ENCODE data around the gene MGME1. TPM values are rescaled to one million over a fixed set of nuclear protein-coding genes. Genes with fewer than 3 reads are reported as not detected.
A peak's percentile ranks its signal among the peaks of the same experiment; 100 is the strongest.

Gene MGME1
- total and polyA plus RNA-seq, 2 of the 13 experiments (the other 11 are each of a cell fraction or from before 2014, with no cell fraction given) = 36.7 to 66.6 TPM

- no peak for TF ChIP-seq KIAA2018 (CRISPR knock-in tag; IDR thresholded peaks at IDR 0.05; ENCODE audit: borderline replicate concordance)
- TF ChIP-seq CC2D1A (CRISPR knock-in tag; IDR thresholded peaks at IDR 0.05) = no peak
- TF ChIP-seq SNAPC4 (CRISPR knock-in tag; IDR thresholded peaks at IDR 0.05) = no peak
- no peak; the same call in 1 of the 2 replicates for TF ChIP-seq ZNF788 (CRISPR knock-in tag; IDR thresholded peaks at IDR 0.05; ENCODE audit: borderline replicate concordance)
- TF ChIP-seq ZNF3 (CRISPR knock-in tag; IDR thresholded peaks at IDR 0.05) = no peak
- TF ChIP-seq KDM2A (CRISPR knock-in tag; IDR thresholded peaks at IDR 0.05; ENCODE audit: borderline replicate concordance, low read depth) = no peak
- no peak; the same call in 1 of the 2 replicates for TF ChIP-seq ZNF512B (CRISPR knock-in tag; IDR thresholded peaks at IDR 0.05; ENCODE audit: borderline replicate concordance)
- no peak for TF ChIP-seq ZNF430 (CRISPR knock-in tag; IDR thresholded peaks at IDR 0.05)
- TF ChIP-seq ZNF75D (CRISPR knock-in tag; IDR thresholded peaks at IDR 0.05; ENCODE audit: borderline replicate concordance) = no peak
- 0 out of 2 replicates have a peak, but pooled peaks have one; percentile 65 for TF ChIP-seq ZBTB42 (CRISPR knock-in tag; IDR thresholded peaks at IDR 0.05)
Measured at GRCh38 chr20:18007534-18008292, 38.9 kb downstream of the MGME1 start (continued).

All from HepG2 (cell line).